K562 (cell line): ENCODE results near the gene SLC25A1. TPM values are rescaled to one million over a fixed set of nuclear protein-coding genes. Genes with fewer than 3 reads are reported as not detected.

ENCODE experiments used
- CAMTA2 ChIP-seq: fragments of 250-450 bp; sonication (Bioruptor Pico); conservative IDR thresholded peaks from 2 replicates; pipeline ENCODE4 v1.5.1; 2022
- EP300 ChIP-seq: IDR thresholded peaks from 2 replicates; pipeline ENCODE4 v1.6.1; 2012; ENCODE audit warnings: low read length, improper control_type of control experiment
- HDAC8 ChIP-seq: fragments of 450-650 bp; IDR thresholded peaks from 2 replicates; pipeline ENCODE4 v1.6.1; 2016; ENCODE audit warnings: mild to moderate bottlenecking, missing genetic modification characterization, moderate library complexity, missing compliant biosample characterization
- ZNF133 ChIP-seq: fragments of 250-450 bp; sonication (Bioruptor Pico); IDR thresholded peaks from 2 replicates; pipeline ENCODE4 v1.4.0; 2020; ENCODE audit warnings: mild to moderate bottlenecking
- polyA plus RNA-seq, 8 experiments: library from polyadenylated mRNA; depleted of rRNA in 4 of 8; stranded (reverse) in 5 of 8; unstranded in 3 of 8; fragments of >200 nt; fragmentation: Nextera tagmentation in 2 of 8; fragmentation: Illumina TruSeq in 1 of 8; extraction: Ambion mirVana in 2 of 8; extraction: Trizol in 1 of 8; gene quantifications; 2 replicates each; pipeline versions ENCODE4 v1.2.1 to v1.2.3, GENCODE V29; 2011 to 2014; ENCODE audit warnings: inconsistent platforms in 1 of 8, missing spikeins in 1 of 8
- total RNA-seq, 7 experiments: library from RNA; depleted of rRNA in 6 of 7; stranded (reverse); fragments of >200 nt in 6 of 7; fragmentation: Illumina TruSeq in 2 of 7; extraction: Trizol in 2 of 7; gene quantifications; 2 replicates each; pipeline versions ENCODE4 v1.2.1 to v1.2.3, GENCODE V29; 2011 to 2021; ENCODE audit warnings: low replicate concordance in 1 of 7
- TF ChIP-seq, protein P1 (sequence below): fragments of 450-650 bp; IDR thresholded peaks from 2 replicates; pipeline ENCODE4 v1.6.1; 2016; ENCODE audit warnings: mild to moderate bottlenecking, moderate library complexity
- TF ChIP-seq, protein P2 (sequence below): fragments of 250-450 bp; sonication (Bioruptor Pico); IDR thresholded peaks from 2 replicates; pipeline ENCODE4 v1.4.0; 2020; ENCODE audit warnings: mild to moderate bottlenecking, moderate library complexity
- TF ChIP-seq, protein P3 (sequence below): sonication (generic); formaldehyde crosslinking; IDR thresholded peaks from 2 replicates; pipeline ENCODE4 v1.8.1; 2023; ENCODE audit warnings: mild to moderate bottlenecking, missing genetic modification reagents

The SLC25A1 gene
- total and polyA plus RNA-seq, 9 of the 15 experiments (the other 6 are each of a cell fraction or from before 2014, with no cell fraction given) = 11.0 to 408 (median 110) TPM

DNA sequence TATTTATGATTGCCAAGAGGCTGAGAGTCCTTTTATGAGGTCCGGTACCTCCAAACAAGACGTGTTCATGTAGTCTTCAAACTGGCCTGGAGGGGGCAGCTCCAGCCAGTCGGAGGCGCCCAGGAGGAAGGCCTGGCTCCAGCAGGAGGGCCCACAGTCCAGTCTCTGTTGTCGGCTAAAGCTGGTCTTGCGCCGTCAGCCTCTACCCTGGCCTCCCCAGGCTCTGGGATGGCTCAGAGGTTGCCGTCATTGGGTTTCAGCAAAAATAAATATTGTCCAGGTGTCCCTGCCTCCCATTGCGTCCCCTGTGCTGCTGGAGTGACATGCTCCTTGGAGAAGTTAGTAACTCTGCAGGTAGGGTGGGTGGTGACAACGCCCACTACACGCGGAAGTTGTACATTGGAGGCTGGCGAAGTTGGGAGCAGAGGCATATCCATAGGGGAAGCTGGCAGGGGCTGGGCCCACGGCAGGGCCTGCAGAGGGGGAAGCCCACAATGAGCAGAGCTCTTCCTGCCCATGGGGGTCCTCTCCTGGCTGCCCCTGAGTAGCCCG is 1.0 kb upstream of the SLC25A1 start (continued):
- TF ChIP-seq, protein P1, sequence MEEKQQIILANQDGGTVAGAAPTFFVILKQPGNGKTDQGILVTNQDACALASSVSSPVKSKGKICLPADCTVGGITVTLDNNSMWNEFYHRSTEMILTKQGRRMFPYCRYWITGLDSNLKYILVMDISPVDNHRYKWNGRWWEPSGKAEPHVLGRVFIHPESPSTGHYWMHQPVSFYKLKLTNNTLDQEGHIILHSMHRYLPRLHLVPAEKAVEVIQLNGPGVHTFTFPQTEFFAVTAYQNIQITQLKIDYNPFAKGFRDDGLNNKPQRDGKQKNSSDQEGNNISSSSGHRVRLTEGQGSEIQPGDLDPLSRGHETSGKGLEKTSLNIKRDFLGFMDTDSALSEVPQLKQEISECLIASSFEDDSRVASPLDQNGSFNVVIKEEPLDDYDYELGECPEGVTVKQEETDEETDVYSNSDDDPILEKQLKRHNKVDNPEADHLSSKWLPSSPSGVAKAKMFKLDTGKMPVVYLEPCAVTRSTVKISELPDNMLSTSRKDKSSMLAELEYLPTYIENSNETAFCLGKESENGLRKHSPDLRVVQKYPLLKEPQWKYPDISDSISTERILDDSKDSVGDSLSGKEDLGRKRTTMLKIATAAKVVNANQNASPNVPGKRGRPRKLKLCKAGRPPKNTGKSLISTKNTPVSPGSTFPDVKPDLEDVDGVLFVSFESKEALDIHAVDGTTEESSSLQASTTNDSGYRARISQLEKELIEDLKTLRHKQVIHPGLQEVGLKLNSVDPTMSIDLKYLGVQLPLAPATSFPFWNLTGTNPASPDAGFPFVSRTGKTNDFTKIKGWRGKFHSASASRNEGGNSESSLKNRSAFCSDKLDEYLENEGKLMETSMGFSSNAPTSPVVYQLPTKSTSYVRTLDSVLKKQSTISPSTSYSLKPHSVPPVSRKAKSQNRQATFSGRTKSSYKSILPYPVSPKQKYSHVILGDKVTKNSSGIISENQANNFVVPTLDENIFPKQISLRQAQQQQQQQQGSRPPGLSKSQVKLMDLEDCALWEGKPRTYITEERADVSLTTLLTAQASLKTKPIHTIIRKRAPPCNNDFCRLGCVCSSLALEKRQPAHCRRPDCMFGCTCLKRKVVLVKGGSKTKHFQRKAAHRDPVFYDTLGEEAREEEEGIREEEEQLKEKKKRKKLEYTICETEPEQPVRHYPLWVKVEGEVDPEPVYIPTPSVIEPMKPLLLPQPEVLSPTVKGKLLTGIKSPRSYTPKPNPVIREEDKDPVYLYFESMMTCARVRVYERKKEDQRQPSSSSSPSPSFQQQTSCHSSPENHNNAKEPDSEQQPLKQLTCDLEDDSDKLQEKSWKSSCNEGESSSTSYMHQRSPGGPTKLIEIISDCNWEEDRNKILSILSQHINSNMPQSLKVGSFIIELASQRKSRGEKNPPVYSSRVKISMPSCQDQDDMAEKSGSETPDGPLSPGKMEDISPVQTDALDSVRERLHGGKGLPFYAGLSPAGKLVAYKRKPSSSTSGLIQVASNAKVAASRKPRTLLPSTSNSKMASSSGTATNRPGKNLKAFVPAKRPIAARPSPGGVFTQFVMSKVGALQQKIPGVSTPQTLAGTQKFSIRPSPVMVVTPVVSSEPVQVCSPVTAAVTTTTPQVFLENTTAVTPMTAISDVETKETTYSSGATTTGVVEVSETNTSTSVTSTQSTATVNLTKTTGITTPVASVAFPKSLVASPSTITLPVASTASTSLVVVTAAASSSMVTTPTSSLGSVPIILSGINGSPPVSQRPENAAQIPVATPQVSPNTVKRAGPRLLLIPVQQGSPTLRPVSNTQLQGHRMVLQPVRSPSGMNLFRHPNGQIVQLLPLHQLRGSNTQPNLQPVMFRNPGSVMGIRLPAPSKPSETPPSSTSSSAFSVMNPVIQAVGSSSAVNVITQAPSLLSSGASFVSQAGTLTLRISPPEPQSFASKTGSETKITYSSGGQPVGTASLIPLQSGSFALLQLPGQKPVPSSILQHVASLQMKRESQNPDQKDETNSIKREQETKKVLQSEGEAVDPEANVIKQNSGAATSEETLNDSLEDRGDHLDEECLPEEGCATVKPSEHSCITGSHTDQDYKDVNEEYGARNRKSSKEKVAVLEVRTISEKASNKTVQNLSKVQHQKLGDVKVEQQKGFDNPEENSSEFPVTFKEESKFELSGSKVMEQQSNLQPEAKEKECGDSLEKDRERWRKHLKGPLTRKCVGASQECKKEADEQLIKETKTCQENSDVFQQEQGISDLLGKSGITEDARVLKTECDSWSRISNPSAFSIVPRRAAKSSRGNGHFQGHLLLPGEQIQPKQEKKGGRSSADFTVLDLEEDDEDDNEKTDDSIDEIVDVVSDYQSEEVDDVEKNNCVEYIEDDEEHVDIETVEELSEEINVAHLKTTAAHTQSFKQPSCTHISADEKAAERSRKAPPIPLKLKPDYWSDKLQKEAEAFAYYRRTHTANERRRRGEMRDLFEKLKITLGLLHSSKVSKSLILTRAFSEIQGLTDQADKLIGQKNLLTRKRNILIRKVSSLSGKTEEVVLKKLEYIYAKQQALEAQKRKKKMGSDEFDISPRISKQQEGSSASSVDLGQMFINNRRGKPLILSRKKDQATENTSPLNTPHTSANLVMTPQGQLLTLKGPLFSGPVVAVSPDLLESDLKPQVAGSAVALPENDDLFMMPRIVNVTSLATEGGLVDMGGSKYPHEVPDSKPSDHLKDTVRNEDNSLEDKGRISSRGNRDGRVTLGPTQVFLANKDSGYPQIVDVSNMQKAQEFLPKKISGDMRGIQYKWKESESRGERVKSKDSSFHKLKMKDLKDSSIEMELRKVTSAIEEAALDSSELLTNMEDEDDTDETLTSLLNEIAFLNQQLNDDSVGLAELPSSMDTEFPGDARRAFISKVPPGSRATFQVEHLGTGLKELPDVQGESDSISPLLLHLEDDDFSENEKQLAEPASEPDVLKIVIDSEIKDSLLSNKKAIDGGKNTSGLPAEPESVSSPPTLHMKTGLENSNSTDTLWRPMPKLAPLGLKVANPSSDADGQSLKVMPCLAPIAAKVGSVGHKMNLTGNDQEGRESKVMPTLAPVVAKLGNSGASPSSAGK = no peak
- peak; percentile 64; the same call in 1 of the 2 replicates for TF ChIP-seq EP300
- TF ChIP-seq ZNF133 = peak; percentile 46; the same call in 1 of the 2 replicates
- TF ChIP-seq, protein P2, sequence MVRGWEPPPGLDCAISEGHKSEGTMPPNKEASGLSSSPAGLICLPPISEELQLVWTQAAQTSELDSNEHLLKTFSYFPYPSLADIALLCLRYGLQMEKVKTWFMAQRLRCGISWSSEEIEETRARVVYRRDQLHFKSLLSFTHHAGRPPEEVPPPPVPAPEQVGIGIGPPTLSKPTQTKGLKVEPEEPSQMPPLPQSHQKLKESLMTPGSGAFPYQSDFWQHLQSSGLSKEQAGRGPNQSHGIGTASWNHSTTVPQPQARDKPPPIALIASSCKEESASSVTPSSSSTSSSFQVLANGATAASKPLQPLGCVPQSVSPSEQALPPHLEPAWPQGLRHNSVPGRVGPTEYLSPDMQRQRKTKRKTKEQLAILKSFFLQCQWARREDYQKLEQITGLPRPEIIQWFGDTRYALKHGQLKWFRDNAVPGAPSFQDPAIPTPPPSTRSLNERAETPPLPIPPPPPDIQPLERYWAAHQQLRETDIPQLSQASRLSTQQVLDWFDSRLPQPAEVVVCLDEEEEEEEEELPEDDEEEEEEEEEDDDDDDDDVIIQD (CRISPR knock-in tag) = 0 out of 2 replicates have a peak, but pooled peaks have one; percentile 17
- 0 out of 2 replicates have a peak, but pooled peaks have one; percentile 59 for TF ChIP-seq HDAC8 (tag)
- TF ChIP-seq, protein P3, sequence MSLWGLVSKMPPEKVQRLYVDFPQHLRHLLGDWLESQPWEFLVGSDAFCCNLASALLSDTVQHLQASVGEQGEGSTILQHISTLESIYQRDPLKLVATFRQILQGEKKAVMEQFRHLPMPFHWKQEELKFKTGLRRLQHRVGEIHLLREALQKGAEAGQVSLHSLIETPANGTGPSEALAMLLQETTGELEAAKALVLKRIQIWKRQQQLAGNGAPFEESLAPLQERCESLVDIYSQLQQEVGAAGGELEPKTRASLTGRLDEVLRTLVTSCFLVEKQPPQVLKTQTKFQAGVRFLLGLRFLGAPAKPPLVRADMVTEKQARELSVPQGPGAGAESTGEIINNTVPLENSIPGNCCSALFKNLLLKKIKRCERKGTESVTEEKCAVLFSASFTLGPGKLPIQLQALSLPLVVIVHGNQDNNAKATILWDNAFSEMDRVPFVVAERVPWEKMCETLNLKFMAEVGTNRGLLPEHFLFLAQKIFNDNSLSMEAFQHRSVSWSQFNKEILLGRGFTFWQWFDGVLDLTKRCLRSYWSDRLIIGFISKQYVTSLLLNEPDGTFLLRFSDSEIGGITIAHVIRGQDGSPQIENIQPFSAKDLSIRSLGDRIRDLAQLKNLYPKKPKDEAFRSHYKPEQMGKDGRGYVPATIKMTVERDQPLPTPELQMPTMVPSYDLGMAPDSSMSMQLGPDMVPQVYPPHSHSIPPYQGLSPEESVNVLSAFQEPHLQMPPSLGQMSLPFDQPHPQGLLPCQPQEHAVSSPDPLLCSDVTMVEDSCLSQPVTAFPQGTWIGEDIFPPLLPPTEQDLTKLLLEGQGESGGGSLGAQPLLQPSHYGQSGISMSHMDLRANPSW (CRISPR knock-in tag) = 0 out of 2 replicates have a peak, but pooled peaks have one; percentile 3
- TF ChIP-seq CAMTA2 (CRISPR knock-in tag) = 0 out of 2 replicates have a peak, but pooled peaks have one; percentile 75
